ENCODE data around the gene SERPINE1.

GRCh38 chr7:101128040-101128834 is 1.3 kb downstream of the SERPINE1 start:
- TF ChIP-seq CTCF (IDR thresholded peaks at IDR 0.05; ENCODE audit: insufficient read depth, low read length, poor library complexity, severe bottlenecking) (no peak), EZH2phosphoT487 (conservative IDR thresholded peaks at IDR 0.05; ENCODE audit: low read length) (no peak)

Data from SU-DHL-6 (cell line).